Lower lobe of right lung (tissue), 2 donors: ENCODE data around the gene FURIN. TPM values are rescaled to one million over a fixed set of nuclear protein-coding genes. Genes with fewer than 3 reads are reported as not detected.

ENCODE experiments used
- ATAC-seq, 2 donors: fragments of 200-7000 bp; cut with Tn5 transposase; one replicate each; pipeline ENCODE4 v1.9.1; 2020 to 2022; ENCODE audit warnings: mild to moderate bottlenecking in 2 of 2, moderate library complexity in 2 of 2
- DNase-seq: peaks from one replicate; pipeline ENCODE4 v3.0.0-alpha.2; 2020
- H3K27ac ChIP-seq: fragments of 200-600 bp; one replicate; pipeline ENCODE4 v1.8.0; 2022
- H3K27me3 ChIP-seq: fragments of 200-600 bp; one replicate; pipeline ENCODE4 v1.8.0; 2022; ENCODE audit warnings: low read depth
- H3K36me3 ChIP-seq: fragments of 200-600 bp; one replicate; pipeline ENCODE4 v1.8.0; 2022; ENCODE audit warnings: mild to moderate bottlenecking
- H3K4me1 ChIP-seq: fragments of 200-600 bp; one replicate; pipeline ENCODE4 v1.8.0; 2022
- H3K4me3 ChIP-seq: fragments of 200-600 bp; one replicate; pipeline ENCODE4 v1.8.0; 2022; ENCODE audit warnings: mild to moderate bottlenecking
- H3K9me3 ChIP-seq: fragments of 200-600 bp; one replicate; pipeline ENCODE4 v1.8.0; 2022
- intact Hi-C: fragments of 100-400 bp; cut with DNase I; formaldehyde crosslinking; loops from one replicate; pipeline ENCODE4 v1.11.0; 2022
- total RNA-seq: library from RNA; stranded (reverse); fragmentation: NEBNext Ultra II Directional; extraction: Animal tissue kit (Norgen Biotek cat#: 25700); gene quantifications from one replicate; pipeline ENCODE4 v1.2.1, GENCODE V29; 2021
- TF ChIP-seq, protein P1 (sequence below): fragments of 200-600 bp; IDR thresholded peaks from one replicate; pipeline ENCODE4 v1.8.0; 2022; ENCODE audit warnings: antibody characterized with exemption, mild to moderate bottlenecking
- donor health status: DM: no; HTN: yes; CAD: no; lungs with severe emphysema.

Gene FURIN
- total RNA-seq, 1 donor from 2014 or later: 86.5 TPM

DNA sequence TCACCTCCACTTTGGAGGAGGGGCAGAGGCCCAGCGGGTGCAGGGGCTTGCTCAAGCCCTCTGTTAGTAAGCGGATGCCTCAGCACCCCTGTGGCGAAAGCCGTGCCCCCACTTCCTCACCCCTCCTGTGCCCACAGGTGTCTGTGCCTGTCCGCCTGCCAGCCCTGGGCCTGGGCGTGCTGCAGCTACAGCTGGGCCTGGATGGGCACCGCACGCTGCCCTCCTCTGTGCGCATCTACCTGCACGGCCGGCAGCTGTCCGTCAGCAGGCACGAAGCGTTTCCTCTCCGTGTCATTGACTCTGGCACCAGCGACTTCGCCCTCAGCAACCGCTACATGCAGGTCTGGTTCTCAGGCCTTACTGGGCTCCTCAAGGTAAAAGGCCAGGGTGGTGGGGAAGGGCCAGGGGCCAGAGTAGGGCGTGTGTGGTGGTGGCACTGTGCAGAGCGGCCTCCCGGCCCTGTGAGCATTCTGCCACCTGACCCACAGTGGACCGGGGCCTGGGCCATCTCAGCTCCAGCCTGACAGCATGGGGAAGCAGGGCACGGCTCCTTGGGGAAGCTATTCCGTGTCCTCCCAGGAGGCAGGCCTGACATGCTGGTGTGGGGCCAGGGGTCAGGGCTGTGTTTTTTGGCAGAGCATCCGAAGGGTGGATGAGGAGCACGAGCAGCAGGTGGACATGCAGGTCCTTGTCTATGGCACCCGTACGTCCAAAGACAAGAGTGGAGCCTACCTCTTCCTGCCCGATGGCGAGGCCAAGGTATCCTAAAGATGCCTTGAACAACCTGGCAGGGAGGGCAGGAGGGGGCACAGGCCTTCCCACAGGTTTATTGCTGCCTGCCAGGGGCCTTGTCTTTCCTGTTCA is 43.8 kb downstream of the FURIN start:
- Histone ChIP-seq H3K4me1 (peaks cover 12% of the 10 kb centered on the region), H3K27ac (no peak overlapping the region), H3K36me3 (peaks cover 100% of the 10 kb centered on the region), H3K9me3 (no peaks in the 10 kb centered on the region), H3K4me3 (no peak overlapping the region), H3K27me3 (no peaks in the 10 kb centered on the region)
- no peak for ATAC-seq
- intact Hi-C loops: no loop called here
- TF ChIP-seq, protein P1, sequence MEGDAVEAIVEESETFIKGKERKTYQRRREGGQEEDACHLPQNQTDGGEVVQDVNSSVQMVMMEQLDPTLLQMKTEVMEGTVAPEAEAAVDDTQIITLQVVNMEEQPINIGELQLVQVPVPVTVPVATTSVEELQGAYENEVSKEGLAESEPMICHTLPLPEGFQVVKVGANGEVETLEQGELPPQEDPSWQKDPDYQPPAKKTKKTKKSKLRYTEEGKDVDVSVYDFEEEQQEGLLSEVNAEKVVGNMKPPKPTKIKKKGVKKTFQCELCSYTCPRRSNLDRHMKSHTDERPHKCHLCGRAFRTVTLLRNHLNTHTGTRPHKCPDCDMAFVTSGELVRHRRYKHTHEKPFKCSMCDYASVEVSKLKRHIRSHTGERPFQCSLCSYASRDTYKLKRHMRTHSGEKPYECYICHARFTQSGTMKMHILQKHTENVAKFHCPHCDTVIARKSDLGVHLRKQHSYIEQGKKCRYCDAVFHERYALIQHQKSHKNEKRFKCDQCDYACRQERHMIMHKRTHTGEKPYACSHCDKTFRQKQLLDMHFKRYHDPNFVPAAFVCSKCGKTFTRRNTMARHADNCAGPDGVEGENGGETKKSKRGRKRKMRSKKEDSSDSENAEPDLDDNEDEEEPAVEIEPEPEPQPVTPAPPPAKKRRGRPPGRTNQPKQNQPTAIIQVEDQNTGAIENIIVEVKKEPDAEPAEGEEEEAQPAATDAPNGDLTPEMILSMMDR: no peak
- peak; percentile 45 for DNase-seq

DNA sequence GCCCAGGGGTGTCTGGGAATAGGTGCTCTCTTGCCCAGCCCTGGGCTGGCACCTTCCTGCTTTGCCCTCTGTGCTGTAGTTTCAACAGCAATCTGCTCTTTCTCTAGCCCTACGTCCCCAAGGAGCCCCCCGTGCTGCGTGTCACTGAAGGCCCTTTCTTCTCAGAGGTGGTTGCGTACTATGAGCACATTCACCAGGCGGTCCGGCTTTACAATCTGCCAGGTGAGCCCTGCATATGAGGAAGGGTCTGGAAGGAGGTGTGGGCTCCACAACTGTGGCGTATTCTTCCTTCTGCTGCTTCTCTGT is 44.3 kb downstream of the FURIN start:
- no peaks in the 10 kb centered on the region for H3K27me3 ChIP-seq
- ATAC-seq (no peak), DNase-seq (peak; percentile 14)
- H3K4me3 ChIP-seq: no peak overlapping the region
- TF ChIP-seq, protein P1: no peak
- H3K36me3 ChIP-seq: peaks cover 100% of the 10 kb centered on the region
- H3K9me3 ChIP-seq: no peaks in the 10 kb centered on the region
- intact Hi-C loops: no loop called here
- H3K4me1 ChIP-seq: peaks cover 12% of the 10 kb centered on the region
- no peak overlapping the region for H3K27ac ChIP-seq

DNA sequence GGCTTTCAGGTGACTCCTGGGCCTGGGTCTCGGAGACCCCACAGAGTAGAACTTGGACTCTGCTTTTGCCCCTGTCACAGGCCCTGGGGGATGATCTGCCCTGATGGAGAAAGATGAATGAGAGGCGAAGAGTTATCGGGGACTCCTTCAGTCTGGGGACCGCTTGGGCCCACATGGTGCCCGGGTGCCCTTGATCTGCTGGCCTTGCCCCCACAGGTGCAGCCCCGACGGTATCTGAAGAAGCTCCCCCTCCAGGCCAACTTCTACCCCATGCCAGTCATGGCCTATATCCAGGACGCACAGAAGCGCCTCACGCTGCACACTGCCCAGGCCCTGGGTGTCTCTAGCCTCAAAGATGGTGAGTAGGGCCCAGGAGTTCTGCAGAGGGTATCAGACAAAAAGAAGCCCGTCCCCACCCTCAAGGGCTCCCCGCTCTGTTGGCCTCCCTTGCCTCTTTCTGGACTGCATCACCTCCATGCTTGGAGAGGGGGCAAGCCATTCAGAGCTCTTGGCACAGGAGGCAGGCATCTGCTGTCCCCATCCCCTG is 45.1 kb downstream of the FURIN start:
- Histone ChIP-seq H3K27ac (no peak overlapping the region), H3K27me3 (no peaks in the 10 kb centered on the region), H3K36me3 (peaks cover 100% of the 10 kb centered on the region), H3K4me3 (no peak overlapping the region), H3K4me1 (peaks cover 12% of the 10 kb centered on the region), H3K9me3 (no peaks in the 10 kb centered on the region)
- no peak for ATAC-seq
- DNase-seq: peak; percentile 39
- intact Hi-C loops: no loop called here
- TF ChIP-seq, protein P1: no peak

DNA sequence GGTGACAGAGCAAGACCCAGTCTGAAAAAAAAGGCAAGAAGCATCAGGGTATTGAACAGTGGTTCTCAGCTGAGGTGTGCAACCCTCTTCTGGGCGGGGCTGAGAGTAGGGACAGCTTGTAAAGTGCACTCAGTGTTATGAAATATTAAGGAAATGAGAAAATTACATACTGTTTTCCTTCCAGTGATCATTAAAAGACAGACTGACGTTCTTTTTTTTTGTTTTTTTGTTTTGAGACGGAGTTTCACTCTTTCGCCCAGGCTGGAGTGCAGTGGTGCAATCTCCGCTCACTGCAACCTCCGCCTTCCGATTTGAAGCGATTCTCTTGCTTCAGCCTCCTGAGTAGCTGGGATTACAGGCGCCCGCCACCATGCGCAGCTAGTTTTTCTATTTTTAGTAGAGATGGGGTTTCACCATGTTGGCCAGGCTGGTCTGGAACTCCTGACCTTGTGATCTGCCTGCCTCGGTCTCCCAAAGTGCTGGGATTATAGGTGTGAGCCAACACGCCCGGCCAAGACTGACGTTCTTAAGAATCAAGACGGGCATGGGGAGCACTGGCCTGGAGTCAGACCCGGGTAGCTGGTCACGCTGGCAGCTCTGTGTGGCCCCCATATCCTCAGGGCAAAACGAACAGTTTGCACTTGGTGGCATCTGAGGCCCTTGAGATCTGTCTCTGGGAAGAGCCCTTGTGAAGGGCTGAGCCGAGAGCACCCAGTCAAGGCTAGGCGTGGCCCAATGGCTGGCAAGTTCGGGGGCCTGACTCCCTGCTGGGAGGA is 46.1 kb downstream of the FURIN start:
- intact Hi-C loops: no loop called here
- peak; percentile 21 to 31 for ATAC-seq
- DNase-seq: peak; percentile 69
- Histone ChIP-seq H3K4me3 (no peak overlapping the region), H3K27ac (peak overlapping the region; percentile 58), H3K9me3 (no peaks in the 10 kb centered on the region), H3K36me3 (peaks cover 100% of the 10 kb centered on the region), H3K4me1 (peaks cover 12% of the 10 kb centered on the region), H3K27me3 (no peaks in the 10 kb centered on the region)
- TF ChIP-seq, protein P1: no peak

DNA sequence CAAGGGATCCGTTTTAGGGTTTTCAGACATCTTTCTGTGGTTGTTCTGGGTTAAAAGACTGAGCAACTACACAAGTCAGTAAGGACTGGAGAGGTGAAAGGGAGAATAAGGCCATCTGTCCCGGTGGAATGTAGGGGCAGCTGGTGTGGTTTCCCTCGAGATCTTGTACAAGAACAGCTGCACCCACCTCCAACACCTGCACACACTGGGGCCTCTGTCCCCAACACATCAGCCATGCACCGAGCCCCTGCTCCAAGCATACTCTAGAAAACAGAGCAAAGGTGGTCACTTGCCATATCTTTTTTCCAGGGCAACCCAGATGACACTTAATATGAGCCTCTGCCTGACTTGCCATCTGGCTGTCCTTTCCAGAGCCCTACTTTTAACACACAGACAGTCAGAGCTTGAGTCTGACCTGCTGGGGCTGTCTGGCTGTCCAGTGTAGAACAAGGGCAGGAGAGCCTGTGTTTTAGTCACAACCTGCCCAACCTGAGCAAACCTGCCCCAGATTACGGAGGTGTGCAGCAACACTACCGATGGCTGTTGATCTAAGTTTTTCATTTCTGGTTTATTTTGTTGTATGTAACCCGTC is 46.9 kb downstream of the FURIN start:
- H3K9me3 ChIP-seq: no peaks in the 10 kb centered on the region
- DNase-seq (peak; percentile 34), ATAC-seq (no peak)
- H3K4me3 ChIP-seq: no peak overlapping the region
- peaks cover 12% of the 10 kb centered on the region for H3K4me1 ChIP-seq
- peaks cover 100% of the 10 kb centered on the region for H3K36me3 ChIP-seq
- intact Hi-C loops: no loop called here
- H3K27me3 ChIP-seq: no peaks in the 10 kb centered on the region
- peak overlapping the region; percentile 58 for H3K27ac ChIP-seq
- TF ChIP-seq, protein P1: no peak
